PFSK-1 (cell line): ENCODE data around the gene S100A16.

Source experiments
- FOXP2 ChIP-seq: optimal IDR thresholded peaks from 2 replicates; pipeline ENCODE3; 2011; ENCODE audit warnings: borderline replicate concordance, control low read depth, inconsistent platforms; ENCODE audit not compliant: insufficient read depth; ENCODE audit errors: extremely low read length, extremely low read depth
- POLR2AphosphoS5 ChIP-seq: IDR thresholded peaks from 2 replicates; pipeline ENCODE4 v1.6.1; 2012; ENCODE audit warnings: low read depth, mild to moderate bottlenecking, control low read depth, low read length, moderate library complexity
- SIN3A ChIP-seq: IDR thresholded peaks from 2 replicates; pipeline ENCODE4 v1.6.1; 2012; ENCODE audit warnings: mild to moderate bottlenecking, low read length, moderate library complexity, borderline replicate concordance; ENCODE audit not compliant: insufficient read depth
- TAF1 ChIP-seq: IDR thresholded peaks from 2 replicates; pipeline ENCODE4 v1.6.1; 2012; ENCODE audit warnings: low read length, control low read depth, borderline replicate concordance; ENCODE audit not compliant: insufficient read depth
- TF ChIP-seq, protein P1 (sequence below), 2 experiments: IDR thresholded peaks; 2 replicates each; pipeline versions ENCODE4 v1.6.1 to v1.8.0; 2011 to 2012; ENCODE audit warnings: low read depth in 2 of 2, low read length in 2 of 2, control low read depth in 1 of 2, inconsistent platforms in 1 of 2, mild to moderate bottlenecking in 1 of 2, moderate library complexity in 1 of 2; ENCODE audit not compliant: insufficient read depth in 1 of 2

The S100A16 gene

DNA sequence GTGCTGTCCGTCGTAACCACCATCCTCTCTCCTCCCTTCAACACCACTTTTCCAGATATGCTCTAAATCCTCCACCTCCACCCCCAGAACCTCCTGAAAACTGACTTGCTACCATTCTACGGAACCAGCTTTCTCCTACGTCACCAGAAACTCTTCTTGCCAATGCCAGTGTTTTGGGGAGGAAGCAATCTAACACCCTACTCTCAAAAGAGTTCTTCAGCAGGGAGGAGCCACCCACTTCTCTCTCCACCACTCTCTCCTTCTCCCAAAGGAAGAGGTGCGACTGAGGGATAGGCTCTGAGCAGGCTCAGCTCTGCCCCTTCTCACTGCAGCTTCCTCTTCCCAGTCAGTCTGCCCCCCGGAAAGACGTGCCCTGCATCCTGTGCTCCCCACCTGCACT, 41.2 kb downstream of the S100A16 start:
- TF ChIP-seq SIN3A: no peak
- TF ChIP-seq, protein P1, sequence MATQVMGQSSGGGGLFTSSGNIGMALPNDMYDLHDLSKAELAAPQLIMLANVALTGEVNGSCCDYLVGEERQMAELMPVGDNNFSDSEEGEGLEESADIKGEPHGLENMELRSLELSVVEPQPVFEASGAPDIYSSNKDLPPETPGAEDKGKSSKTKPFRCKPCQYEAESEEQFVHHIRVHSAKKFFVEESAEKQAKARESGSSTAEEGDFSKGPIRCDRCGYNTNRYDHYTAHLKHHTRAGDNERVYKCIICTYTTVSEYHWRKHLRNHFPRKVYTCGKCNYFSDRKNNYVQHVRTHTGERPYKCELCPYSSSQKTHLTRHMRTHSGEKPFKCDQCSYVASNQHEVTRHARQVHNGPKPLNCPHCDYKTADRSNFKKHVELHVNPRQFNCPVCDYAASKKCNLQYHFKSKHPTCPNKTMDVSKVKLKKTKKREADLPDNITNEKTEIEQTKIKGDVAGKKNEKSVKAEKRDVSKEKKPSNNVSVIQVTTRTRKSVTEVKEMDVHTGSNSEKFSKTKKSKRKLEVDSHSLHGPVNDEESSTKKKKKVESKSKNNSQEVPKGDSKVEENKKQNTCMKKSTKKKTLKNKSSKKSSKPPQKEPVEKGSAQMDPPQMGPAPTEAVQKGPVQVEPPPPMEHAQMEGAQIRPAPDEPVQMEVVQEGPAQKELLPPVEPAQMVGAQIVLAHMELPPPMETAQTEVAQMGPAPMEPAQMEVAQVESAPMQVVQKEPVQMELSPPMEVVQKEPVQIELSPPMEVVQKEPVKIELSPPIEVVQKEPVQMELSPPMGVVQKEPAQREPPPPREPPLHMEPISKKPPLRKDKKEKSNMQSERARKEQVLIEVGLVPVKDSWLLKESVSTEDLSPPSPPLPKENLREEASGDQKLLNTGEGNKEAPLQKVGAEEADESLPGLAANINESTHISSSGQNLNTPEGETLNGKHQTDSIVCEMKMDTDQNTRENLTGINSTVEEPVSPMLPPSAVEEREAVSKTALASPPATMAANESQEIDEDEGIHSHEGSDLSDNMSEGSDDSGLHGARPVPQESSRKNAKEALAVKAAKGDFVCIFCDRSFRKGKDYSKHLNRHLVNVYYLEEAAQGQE (IDR thresholded peaks at IDR 0.05; ENCODE audit: insufficient read depth in 1 of 2, low read depth in 2 of 2, low read length in 2 of 2): no peak
- TF ChIP-seq TAF1: no peak
- TF ChIP-seq FOXP2: no peak
- no peak for TF ChIP-seq POLR2AphosphoS5

DNA sequence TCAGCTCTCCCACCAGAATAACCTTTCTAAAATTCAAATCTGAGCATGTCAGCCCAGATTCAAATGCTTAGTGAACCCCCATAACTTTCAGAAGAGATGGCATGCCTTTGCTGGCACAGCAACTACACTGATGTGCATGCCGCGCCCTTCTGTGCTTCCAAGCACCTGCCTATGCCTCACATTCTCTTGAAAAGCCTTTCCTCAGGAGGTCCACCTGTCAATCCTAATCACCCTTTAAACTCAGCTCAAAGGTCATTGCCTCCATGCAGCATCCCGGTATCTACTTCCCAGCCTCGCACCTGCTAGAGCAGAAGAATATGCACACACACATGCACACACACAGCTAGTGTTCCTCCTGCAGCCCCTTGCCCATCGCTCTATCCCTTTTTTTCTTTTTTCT, 42.1 kb downstream of the S100A16 start:
- TF ChIP-seq TAF1: no peak
- no peak for TF ChIP-seq FOXP2
- TF ChIP-seq POLR2AphosphoS5: no peak
- TF ChIP-seq, protein P1 (IDR thresholded peaks at IDR 0.05; ENCODE audit: insufficient read depth in 1 of 2, low read depth in 2 of 2, low read length in 2 of 2): no peak
- no peak for TF ChIP-seq SIN3A

DNA sequence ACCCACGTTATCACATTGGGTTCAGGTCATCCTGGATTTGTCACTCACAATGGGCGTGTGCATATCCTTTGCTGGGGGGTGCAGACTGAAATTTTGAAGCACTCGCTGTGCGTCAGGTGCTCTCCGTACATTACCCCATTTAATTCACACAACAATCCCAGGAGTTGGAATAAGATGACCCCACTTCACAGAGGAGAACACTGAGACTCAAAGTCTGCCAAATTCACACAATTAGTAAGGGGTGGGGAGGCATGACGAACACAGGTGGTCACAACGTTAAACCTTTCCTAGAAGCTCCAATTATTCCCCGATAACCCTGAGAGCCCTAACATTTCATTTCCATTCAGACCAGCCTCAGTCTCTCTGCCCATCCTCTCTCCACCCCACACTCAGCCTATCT, 43.5 kb downstream of the S100A16 start:
- TF ChIP-seq POLR2AphosphoS5: no peak
- TF ChIP-seq, protein P1 (IDR thresholded peaks at IDR 0.05; ENCODE audit: insufficient read depth in 1 of 2, low read depth in 2 of 2, low read length in 2 of 2): no peak
- TF ChIP-seq SIN3A: no peak
- TF ChIP-seq FOXP2: no peak
- TF ChIP-seq TAF1: no peak

DNA sequence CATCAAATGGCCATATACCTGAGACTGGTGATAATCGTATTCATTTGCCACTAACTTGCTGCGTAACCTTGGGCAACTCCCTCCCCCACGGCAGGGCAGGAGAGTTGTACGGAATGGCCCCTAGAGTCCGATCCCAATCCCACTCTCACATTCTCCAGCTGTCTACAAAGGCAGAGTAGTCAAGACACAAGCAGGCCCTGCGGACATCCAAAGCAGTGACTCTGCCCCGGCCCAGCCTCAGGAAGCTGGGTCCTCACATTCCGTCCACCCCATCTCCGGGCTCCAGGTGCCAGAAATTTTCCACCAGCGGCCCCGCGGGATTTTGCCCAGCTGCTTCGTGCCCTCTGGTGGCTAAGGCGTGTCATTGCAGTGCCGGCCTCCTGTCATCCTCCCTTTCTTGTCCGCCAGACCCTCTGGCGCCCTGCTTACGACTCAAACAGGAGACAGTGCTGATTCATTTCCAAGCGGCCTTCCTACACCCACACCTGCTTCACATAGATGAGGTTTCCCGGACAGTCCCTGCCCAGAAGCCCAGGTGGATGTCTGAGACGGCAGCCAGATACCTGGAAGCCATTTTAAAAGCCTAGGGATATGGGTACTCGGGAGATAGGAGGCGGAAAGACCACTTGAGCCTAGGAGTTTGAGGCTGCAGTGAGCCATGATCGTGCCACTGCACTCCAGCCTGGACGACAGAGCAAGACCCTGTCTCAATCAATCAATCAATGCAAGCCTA, 44.4 kb downstream of the S100A16 start:
- TF ChIP-seq SIN3A (no peak), TAF1 (no peak)

DNA sequence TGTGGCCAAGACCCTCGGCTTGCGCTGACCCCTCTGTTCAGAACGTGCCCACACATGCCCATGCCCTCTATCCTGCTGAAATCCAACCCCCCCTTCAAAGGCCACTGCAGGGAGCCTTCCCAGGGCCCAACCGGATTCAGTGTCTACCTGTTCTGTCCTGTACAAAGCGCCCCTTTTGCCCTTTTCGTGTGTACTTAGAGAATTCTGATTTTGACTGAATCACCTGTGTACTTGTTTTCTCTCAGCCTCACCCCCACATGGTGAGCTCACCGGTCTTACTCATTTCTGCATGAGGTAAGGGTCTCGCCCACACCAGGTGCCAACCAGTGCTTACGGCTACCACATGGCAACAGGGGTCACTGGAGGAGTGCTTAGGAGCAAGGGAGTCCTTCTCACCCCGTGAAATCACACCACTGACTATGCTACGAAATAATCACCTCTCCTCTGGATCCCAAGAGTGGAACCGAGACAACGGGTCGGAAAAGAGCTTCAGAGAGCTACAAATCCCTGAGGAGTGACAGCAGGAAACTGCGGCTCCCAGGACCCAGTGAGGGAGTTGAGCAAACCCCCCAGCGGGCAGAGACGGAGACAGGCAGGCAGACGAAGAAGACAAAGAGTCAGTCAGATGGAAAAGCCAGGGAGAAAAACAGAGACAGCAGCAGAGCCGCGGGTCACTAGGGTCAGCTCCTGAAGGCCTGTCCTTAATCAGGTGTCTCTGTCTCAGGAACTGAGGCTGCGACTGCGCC, 45.1 kb downstream of the S100A16 start:
- TF ChIP-seq POLR2AphosphoS5 (no peak), FOXP2 (no peak), TAF1 (no peak), SIN3A (no peak)
- TF ChIP-seq, protein P1 (IDR thresholded peaks at IDR 0.05; ENCODE audit: insufficient read depth in 1 of 2, low read depth in 2 of 2, low read length in 2 of 2): no peak
